Retinal pigment epithelial cell (primary cell): Measurements from ENCODE around the gene SGCD.

Source experiments
- DNase-seq: peaks from one replicate; pipeline ENCODE4 v3.0.0-alpha.2; 2010; ENCODE audit warnings: low read depth
- H3K4me3 ChIP-seq: 2 replicates; pipeline ENCODE4 v1.5.1; 2011; ENCODE audit warnings: mild to moderate bottlenecking, low read length, control low read depth, moderate library complexity
- CTCF ChIP-seq: conservative IDR thresholded peaks from 2 replicates; pipeline ENCODE4 v1.5.1; 2011; ENCODE audit warnings: low read depth, low read length, control low read depth, inconsistent platforms

Gene SGCD

DNA sequence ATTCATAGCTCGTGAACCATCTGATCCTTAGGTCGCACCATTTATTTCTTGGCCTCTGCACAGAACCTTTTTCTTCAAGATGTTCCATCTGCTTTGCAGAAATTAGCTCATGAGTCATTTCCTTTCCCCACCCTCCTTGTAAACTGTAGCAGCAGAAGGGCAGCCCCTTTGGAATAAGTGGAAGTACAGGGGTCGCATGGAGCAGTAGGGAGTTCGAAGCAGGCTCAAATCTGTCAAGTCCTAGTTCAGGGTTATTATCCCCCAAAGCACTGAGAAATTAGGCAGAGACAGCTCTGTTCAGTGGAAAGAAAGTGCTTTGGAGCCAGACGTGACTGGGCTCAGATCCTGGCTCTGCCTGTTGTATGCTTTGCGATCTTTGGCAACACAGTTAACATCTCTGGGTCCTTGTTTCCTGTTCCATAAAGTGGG is 84.2 kb downstream of the SGCD start:
- no peak overlapping the region for H3K4me3 ChIP-seq
- no peak for TF ChIP-seq CTCF
- DNase-seq: no peak

DNA sequence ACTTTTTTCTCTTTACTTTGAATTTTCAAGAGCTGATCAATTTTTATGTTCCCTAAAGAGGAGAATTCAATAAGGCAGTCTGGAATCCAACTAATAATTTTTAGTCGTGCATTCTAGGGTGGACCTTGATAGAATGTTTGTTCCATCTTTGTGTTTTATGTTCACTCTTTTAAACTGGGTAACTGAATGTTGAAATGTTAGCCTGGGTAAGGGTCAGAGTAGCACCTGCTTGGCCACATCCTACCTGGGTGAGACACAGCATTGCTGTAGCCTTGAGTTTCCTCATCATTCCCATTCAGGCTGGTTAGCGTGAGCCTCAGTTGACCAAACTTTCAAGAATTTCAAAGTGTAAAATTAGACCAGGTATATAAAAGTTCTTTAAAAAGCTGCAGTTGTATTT is 85.0 kb downstream of the SGCD start:
- DNase-seq: no peak
- no peak overlapping the region for H3K4me3 ChIP-seq
- TF ChIP-seq CTCF: no peak

DNA sequence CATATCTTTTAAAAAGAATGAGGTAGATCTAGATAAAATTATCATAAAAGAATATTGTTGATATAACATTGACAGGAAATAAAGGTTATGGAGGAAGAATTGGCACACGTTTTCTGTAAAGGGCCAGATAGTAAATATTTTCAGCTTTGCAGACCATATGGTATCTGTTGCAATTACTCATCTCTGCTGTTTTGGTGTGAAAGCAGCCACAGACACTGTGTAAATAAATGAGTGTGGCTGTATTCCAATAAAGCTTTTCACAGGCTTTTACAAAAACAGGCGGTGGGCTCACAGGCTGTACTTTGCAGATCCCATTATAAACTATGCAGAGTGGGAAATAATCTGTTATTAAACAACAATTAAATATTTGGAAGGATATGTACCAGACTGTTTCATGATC is 87.4 kb downstream of the SGCD start:
- no peak for TF ChIP-seq CTCF
- H3K4me3 ChIP-seq: no peak overlapping the region
- no peak for DNase-seq

DNA sequence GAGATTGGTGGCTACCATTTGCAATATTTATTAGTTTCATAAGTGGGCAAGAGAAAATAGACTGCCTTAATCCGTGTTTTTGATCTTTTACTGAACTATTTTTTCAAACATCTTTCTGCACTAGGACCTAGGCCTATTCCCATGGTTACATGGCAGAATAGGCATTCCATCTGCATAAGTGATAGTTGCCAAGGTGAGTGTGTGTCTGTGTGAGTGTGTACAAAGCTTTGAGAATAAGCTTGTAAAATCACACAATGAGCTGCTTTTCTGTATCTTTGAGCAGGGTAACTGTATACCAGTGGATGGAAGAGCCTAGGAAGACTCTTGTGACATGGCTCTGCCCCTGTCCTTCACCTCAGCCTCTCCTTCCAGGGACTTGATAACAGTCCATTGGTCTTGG is 92.7 kb downstream of the SGCD start:
- no peak overlapping the region for H3K4me3 ChIP-seq
- no peak for DNase-seq
- TF ChIP-seq CTCF: no peak

GRCh38 chr5:156420665-156421064 is 93.7 kb downstream of the SGCD start:
- DNase-seq: no peak
- no peak for TF ChIP-seq CTCF
- no peak overlapping the region for H3K4me3 ChIP-seq

DNA sequence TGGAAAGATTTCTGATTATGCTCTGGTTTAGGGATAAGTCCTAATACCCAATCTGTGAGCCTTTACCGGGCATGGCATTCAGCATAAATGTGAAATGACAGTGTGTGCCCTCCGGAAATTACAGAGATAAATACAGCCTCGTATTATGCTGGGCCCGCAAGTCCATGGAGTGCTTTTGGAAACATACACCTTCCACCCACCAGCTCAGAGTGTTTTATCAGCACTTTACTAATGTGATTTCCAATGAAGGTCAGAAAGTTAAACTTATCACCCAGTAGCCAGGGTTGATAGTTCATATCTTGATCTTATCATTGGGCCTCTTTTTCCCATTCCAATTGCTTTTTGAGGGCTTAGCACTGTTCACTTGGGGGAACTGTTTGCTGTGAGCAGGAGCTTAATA is 94.8 kb downstream of the SGCD start:
- TF ChIP-seq CTCF: no peak
- no peak overlapping the region for H3K4me3 ChIP-seq
- DNase-seq: no peak

- DNase-seq: no peak
- TF ChIP-seq CTCF: no peak
- no peak overlapping the region for H3K4me3 ChIP-seq
Observed at GRCh38 chr5:156423597-156423996, 96.6 kb downstream of the SGCD start.
